CD4-positive, alpha-beta T cell treated with Interleukin-15 for 4 hours (primary cell): ENCODE data around the gene SIGLECL1.

Source experiments
- DNase-seq: peaks from one replicate; pipeline ENCODE4 v3.0.0-alpha.2; 2020; ENCODE audit warnings: low spot score

SIGLECL1 gene

DNA sequence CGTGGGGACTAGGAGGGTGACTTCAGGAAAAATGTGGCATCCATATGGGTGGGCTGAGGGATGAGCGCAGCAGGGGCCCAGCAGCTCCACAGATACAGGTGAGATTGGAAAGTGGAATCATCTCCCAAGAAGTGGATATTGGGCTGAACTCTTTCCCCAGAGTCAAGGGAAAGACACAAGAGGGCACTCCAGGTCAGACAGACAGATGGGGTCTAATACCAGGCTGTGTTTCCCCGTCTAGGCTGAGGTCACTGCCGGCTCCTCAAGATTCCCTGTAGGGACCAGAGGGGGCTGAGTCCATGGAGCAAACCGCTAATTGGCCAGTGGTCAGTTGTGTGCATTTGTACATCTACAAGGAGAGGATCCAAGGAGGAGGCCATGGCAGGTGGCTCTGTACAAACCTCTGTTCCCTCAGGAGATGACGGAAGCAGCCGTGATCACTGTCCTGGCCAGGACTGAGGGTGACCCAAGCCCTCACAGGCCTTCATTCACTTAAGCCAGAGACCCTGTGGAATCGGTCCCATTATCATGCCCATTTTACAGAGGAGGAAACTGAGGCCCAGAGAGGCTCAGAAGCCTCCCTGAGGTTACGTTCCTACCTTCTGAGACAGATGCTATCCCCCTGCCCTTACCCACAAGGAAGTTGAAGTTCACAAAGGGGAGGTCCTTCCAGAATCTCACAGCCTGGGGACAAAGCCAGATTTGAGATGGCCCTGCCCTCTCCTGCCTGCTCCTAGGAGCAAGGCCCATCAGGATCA is 45.6 kb downstream of the SIGLECL1 start:
- no peak for DNase-seq

DNA sequence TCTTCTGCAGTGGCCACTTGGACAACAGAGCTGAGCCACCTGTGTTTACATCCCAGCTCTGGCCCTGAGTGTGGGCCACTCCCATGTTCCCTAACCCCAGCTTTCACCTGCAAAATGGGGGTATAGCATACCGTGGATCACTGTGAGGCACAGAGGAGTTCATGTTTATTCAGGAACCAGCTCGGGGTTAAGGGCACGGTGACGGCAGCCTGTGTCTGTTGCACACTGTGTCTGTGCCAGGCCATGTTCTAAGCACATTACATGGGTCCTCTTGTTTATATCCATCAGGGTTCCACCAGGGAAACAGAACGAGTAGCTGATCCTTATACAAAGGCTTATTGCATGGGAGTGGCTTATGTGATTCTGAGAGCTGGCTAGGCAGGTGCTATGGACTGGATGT is 46.5 kb downstream of the SIGLECL1 start:
- no peak for DNase-seq

DNA sequence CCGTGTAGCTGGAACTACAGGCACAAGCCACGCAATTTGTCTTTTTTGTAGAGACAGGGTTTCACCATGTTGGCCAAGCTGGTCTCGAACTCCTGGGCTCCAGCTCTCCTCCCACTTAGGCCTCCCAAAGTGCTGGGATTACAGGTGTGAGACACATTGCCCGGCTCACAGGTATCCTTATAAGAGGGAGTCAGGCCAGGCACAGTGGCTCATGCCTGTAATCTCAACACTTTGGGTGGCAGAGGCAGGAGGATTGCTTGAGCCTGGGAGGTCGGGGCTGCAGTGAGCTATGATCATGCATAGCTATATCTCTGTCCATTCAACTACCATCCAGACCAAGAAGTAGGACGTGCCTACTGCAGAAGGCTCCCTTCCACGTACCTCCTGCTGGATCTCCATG is 50.4 kb downstream of the SIGLECL1 start:
- DNase-seq = no peak

DNA sequence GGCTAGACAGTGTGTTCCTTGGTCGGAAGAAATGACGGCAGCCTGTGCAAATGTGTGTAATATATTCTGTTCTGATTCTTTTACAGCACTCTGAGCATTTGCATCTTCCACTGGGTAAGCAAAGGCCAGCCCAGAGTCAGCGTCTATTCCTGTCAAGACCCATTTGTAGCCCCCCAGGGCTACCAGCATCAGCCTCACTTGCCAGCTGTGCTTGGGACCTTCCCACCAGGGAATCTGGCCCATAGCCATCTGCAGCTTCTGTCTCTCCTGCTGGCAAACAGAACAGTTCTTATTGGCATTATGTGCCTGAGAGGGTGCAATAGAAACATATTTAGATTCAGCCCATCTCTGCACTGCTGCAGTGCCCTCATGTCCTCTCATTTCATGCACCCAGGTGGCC is 54.6 kb downstream of the SIGLECL1 start:
- no peak for DNase-seq

DNA sequence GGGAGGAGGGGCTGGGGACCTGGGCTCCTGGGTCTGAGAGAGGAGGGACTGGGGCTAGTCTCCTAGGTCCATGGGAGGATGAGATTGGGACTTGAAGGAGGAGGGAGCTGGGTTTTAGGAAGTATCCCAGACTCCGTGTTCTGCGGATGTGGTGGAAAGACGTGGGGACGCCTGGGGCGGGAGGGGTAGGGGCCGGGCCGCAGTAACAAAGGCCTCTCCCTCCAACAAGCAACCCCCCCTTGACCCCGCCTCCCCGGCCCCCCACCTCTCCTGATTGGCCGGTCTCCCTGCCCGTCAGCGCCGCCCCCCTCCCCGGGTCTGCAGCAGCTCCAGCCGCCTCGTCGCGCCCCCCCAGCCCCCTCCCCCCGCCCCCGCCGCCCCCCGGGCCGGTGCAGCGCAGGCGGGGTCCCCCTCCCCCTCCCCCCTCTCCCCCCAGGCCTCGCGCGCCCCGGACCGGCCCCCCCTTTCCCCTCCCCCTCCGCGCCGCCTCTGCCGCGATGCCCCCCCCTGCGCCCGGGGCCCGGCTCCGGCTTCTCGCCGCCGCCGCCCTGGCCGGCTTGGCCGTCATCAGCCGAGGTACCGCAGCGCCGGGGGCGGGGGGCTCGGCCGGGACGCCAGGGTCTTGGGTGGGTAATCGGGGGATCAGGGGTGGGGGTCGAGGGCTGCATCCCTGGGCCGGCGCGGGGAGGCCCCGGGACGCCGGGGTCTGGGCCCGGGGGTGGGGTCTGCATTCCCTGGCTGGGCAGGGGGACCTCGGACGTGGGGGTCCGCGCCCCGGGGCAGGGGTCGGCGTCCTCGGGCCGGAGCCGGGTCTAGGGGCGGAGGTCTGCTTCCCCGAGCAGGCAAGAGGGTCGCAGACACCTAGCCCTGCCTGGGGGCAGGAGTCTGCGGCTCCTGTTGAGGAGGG is 60.7 kb downstream of the SIGLECL1 start, which contains the start of gene IGLON5:
Gene IGLON5, plus strand, starts transcription at position 294 of the 907 bp plus-strand sequence. Its CDS starts 204 bp downstream, at position 498.
- DNase-seq = no peak

DNA sequence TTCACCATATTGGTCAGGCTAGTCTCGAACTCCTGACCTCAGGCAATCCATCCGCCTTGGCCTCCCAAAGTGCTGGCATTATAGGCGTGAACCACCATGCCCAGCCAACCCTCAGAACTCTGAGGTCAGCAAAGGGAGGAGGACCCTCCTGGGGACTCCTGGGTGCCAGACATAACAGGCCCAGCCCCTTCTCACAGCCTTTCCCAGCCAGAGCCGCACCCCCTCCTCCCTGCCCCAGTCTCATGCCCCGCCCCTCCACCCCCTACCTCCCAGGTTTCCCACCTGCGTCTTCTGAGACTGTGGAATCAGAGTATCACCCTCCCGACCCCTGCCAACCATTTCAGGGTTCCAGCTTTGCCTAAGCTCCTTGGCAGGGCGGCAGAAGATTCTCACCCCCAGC is 65.8 kb downstream of the SIGLECL1 start:
- no peak for DNase-seq

DNA sequence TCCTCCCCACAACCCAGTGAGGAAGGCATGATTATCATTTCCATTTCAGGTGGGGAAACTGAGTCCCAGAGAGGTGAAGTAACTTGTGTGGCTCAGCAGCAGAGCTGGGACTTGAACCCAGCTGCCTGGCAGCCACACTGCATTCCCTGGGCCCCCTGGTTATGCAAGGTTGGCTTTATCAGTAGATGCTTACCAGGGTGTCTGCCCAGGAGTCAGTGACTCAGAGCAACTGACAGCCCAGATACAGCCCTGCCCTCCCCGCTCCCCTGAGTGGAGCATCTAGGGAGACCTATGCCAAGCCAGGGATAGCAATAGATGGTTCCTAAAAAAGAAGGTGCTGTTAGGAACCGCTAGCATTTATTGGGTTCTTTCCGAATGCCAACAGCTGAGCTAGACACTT is 66.5 kb downstream of the SIGLECL1 start:
- DNase-seq = no peak

DNA sequence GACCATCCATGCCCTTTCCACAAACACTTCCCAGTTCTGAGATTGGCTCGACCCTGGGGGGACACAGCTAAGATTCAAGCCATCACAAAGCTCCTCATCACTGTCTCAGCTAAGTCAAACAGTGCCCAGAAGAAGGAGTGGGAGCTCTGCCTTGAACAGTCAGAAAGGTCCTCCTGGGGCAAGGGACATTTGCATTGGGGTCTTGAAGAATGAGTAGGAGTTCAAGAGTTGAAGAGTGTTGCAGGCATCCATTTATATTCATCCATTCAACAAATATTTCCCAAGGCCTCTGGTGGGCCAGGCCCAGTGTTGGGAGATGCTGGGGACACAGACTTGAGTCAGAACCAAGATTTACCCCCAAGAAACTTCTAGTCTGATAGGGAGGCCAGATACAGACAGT is 67.1 kb downstream of the SIGLECL1 start:
- DNase-seq = no peak
